C4-2B (cell line): Measurements from ENCODE around the gene POLA2.

ENCODE experiments used
- H3K27ac ChIP-seq: fragments of 450-650 bp; 2 replicates; pipeline ENCODE4 v1.5.1; 2017
- ZFX ChIP-seq: fragments of 450-650 bp; IDR thresholded peaks from 2 replicates; pipeline ENCODE4 v1.6.1; 2017
- TF ChIP-seq, protein P1 (sequence below): fragments of 450-650 bp; conservative IDR thresholded peaks from 2 replicates; pipeline ENCODE4 v1.5.1; 2017; ENCODE audit warnings: mild to moderate bottlenecking

Gene POLA2

DNA sequence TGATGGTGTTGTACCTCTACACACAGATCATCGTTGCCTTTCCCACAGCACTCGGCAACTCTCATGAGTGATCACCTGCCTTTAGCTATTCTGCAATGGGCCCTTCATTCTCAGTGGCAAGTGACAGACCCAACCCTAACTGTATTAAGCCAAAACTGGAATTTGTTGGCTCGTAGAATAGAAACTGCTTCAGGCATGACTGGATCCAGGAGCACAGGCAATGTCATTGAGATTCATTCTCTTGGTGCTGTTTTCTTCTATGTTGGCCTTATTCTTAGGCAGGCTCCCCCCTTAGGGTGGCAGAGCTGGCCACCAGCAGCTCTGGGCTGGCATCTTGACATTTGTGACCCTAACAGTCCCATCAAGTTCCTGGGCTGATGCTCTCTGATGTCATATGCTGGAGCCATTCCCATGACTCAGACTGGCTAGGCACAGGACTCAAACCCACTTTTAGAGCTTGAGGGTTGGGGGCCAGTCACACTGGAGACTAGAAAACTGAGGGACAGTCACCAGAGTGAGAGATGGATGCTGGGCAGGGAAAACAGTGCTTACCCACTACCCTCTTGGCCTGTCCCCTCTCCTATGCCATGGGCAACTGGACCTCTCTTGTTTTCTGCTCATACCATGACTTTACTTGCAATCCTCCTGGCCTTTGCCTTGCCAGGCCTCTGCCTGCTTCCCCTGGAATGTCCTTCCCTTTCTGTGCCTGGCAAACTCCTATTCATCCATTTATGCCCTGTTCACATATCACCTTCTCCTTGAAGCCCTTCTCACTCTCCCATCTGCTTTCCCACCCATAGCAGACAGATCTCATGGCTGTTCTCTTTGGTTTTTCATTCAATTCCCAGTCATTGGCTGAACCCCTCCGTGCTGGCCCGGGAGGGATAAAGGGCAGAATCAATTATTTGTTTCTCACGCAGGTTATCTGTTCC is 45.8 kb downstream of the POLA2 start:
- no peak overlapping the region for H3K27ac ChIP-seq
- no peak for TF ChIP-seq ZFX
- TF ChIP-seq, protein P1, sequence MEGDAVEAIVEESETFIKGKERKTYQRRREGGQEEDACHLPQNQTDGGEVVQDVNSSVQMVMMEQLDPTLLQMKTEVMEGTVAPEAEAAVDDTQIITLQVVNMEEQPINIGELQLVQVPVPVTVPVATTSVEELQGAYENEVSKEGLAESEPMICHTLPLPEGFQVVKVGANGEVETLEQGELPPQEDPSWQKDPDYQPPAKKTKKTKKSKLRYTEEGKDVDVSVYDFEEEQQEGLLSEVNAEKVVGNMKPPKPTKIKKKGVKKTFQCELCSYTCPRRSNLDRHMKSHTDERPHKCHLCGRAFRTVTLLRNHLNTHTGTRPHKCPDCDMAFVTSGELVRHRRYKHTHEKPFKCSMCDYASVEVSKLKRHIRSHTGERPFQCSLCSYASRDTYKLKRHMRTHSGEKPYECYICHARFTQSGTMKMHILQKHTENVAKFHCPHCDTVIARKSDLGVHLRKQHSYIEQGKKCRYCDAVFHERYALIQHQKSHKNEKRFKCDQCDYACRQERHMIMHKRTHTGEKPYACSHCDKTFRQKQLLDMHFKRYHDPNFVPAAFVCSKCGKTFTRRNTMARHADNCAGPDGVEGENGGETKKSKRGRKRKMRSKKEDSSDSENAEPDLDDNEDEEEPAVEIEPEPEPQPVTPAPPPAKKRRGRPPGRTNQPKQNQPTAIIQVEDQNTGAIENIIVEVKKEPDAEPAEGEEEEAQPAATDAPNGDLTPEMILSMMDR = no peak

DNA sequence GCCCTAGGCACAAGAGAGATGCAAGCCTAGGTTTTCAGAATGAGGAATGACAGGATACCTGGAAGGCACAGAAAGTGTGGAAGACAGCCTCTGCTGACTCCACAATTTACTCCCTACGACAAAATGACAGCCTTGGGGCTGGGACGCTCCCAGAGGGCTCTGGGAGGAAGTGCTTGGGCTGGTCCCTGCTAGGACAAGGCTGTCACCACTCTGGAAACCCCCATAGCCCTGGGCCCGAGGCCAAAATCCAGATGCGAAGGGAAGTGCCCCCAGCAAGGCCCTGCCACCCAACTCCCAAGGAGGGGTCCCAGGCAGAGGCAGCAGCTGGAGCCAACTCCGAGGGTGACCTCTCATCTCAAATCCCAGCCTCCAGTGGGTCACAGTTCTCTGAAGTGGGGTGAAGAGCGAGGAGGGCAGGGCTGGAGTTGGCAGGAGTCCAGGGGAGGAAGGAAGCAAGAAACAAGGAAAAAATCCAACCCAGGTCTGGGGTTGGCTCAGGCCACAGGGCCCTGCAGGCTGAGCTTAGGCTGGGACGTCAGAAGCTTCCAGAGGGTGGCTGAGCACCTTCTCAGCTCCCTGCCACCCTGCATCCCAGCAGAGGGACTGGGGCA is 46.6 kb downstream of the POLA2 start:
- H3K27ac ChIP-seq = no peak overlapping the region
- TF ChIP-seq, protein P1 = no peak
- no peak for TF ChIP-seq ZFX

DNA sequence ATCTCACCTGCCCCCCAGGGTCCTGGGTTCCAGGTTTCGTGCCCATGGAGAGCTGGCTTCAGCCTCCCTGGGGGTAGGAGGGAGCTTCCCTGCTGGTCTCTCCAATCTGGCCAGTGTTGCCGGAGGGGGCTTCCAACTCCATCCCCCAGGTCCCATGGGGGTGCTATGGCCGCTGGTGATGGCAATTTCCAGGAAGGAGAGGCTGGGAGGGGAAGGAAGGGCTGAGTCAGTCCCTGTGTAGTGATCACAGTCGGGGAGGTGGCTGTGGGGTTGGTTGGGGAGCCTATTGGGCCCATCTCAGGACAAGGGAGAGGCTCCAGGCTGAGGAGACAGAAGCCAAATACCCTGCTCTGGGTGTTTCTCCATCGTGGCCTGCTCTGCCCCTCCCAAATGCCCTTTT is 47.2 kb downstream of the POLA2 start:
- TF ChIP-seq ZFX = no peak
- TF ChIP-seq, protein P1 = no peak
- no peak overlapping the region for H3K27ac ChIP-seq

DNA sequence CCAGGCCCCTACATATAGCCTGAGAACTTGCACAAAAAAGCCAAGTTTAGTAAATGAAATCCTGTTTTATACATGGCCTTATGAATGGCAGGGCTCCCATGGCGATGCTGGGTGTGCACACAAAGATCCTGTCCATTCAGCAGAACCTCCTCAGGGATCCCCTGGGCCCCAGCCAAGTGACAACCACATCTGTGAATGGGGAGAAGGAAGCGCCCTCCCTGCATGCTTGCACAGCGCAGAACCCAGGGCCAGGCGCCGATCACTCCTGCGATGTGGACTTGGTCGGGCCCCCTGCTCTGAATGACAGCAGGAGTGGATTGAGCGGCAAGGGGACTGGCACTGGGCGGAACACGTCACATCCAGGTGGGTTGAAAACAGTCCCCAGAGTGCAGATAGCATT is 48.5 kb downstream of the POLA2 start:
- no peak overlapping the region for H3K27ac ChIP-seq
- no peak for TF ChIP-seq ZFX
- TF ChIP-seq, protein P1 = no peak

DNA sequence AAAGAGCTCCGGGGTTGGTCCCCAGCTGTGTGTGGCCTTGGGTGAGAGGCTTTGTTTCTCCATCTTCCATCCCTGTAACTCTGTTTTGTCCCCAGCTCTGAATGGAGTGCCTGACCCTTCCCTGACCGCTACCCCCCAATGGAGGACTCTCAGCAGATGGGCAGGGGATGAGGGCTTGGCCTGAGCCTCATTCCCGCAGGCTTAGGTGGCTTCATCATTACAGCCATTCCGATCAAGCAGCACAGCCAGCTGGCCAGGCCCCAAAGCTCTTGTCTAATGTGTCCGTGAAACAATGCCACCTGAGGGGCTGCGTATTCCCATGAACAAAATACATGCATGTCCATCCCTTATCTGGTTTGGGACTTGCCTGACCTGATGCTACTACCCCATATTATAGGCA is 49.0 kb downstream of the POLA2 start:
- no peak overlapping the region for H3K27ac ChIP-seq
- TF ChIP-seq, protein P1 = no peak
- TF ChIP-seq ZFX = no peak

DNA sequence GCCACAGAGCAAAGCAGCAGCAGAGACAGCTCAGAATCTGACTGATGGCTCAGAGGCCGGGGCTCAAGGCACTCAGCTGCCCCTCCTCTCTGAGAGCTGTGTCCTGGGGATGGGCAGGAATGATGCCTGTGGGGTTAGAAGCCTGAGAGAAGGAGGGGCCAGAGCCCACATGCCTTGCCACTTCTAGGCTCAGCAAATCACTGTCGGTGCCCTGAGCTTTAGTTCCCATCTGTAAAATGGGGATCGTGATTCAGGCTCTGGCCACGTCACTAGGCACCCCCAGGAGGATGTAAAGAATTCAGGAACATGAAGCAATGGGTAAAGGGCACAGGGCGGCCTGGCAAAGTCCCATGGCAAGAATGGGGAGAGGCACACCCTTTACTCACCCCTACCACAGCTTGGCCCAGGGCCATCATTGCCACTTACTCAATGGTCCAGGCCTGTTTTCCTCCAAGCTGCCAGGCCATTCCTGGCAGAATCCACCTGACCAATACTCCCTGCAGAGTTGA is 49.5 kb downstream of the POLA2 start:
- no peak overlapping the region for H3K27ac ChIP-seq
- TF ChIP-seq, protein P1 = no peak
- no peak for TF ChIP-seq ZFX
